ENCODE data around the gene MPEG1.
A peak's percentile ranks its signal among the peaks of the same experiment; 100 is the strongest.

MPEG1 gene

GRCh38 chr11:59186130-59186594 is 26.6 kb downstream of the MPEG1 start:
- peak; percentile 17 for DNase-seq

DNA sequence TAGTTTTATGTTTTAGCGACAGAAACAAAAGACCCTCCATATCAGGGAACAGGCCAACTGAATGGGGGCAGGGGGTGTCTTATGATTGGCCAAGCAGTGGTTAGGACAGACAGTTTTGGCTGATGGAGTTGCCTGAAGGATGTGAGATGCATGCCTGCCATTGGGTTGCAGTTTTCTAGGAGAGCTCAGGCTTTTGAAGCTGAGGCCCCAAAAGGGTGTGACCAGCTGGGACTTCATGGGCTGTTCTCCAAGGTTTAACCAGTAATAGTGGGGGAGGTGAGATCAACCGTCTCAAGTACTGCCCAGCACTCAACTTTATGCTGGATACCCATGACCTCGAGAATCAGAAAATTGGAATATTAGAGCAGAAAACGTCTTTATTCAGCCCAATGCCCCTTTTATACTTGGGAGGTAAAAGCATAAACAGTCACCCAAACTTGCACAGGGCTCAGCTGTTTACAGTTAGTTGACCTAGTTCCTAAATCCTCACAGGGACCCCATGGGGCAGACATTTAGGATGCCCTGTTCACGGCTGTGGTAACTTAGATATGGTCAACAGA is 27.3 kb downstream of the MPEG1 start:
- no peak for DNase-seq

DNA sequence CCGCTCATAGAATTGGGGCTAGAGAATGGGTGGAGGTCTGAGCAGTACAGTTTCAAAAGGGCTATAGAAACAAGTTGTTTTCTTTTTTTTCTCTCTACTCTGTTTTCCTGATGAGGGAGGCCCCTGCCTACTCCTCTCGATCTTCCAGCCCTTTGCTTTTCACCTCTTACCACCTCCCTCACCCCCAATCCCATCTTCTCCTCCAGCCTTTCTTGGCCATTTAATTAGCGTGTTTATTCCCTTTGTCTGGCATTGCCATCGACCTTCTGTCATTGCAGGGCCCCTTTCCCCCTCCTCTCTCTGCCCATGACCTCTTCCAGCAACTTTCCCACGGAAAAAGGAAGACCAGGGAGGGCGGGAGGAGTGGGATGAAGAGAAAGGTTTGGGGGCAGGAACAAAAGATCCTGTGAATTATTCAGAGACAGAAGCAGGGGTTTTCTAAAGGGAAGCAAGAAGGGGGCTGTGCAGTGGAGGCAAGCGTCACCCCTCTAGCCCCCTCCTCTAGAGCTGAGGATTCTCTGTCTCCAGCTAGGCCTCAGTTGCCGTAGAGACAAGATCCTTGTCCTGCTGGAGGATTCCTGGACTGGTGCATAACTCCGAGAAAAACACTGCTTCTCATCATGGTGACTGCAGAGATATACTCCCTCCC is 27.9 kb downstream of the MPEG1 start:
- DNase-seq: no peak

- DNase-seq: no peak
Measured at GRCh38 chr11:59183771-59184170, 29.0 kb downstream of the MPEG1 start.

DNA sequence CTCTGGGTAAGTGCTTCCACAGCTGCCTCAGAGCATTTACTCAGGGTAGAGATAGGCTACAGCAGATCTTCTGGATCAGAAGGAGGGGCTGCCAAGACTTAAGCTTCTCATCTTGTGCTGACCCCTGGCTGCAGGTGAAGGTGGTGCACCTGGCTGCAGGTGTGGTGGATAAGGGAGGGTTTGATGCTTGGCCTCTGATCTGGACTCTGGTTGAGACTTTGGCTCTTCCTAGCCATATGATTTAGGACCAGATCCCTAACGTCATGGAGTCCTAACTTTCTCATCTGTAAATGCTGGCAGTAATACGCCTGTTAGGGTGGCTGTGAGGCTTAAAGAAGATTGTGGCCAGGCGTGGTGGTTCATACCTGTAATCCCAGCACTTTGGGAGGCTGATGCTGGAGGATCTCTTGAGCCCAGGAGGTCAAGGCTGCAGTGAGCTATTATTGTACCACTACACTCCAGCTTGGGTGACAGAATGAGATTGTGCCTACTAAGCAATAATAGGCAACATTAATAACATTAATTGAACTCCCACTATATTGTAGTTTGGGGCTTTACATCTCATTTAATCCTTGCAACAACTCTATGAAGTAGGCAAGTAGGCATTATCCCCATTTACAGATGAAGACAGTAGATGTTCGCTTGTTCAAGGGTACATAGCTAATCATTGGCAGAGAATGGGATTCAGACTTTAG is 30.1 kb downstream of the MPEG1 start:
- peak; percentile 8 for DNase-seq

DNA sequence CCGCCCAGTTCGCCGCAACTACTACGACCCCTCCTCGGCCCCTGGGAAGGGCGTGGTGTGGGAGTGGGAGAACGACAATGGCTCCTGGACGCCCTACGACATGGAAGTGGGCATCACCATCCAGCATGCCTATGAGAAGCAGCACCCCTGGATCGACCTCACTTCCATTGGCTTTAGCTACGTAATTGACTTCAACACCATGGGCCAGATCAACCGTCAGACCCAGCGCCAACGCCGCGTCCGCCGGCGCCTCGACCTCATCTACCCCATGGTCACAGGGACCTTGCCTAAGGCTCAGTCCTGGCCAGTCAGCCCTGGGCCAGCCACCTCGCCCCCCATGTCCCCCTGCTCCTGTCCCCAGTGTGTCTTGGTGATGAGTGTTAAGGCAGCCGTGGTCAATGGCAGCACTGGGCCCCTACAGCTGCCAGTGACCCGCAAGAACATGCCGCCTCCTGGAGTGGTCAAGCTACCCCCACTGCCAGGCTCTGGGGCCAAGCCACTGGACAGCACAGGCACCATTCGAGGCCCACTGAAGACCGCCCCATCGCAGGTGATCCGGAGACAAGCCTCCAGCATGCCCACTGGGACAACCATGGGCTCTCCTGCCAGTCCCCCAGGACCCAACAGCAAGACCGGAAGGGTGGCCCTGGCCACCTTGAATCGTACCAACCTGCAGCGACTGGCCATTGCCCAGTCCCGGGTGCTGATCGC is 30.8 kb downstream of the MPEG1 start:
- no peak for DNase-seq

- DNase-seq: no peak
Measured at GRCh38 chr11:59180907-59181306, 31.8 kb downstream of the MPEG1 start.

- DNase-seq: no peak
Measured at GRCh38 chr11:59180168-59180776, 32.5 kb downstream of the MPEG1 start.

GRCh38 chr11:59179121-59179520 is 33.6 kb downstream of the MPEG1 start:
- no peak for DNase-seq

DNA sequence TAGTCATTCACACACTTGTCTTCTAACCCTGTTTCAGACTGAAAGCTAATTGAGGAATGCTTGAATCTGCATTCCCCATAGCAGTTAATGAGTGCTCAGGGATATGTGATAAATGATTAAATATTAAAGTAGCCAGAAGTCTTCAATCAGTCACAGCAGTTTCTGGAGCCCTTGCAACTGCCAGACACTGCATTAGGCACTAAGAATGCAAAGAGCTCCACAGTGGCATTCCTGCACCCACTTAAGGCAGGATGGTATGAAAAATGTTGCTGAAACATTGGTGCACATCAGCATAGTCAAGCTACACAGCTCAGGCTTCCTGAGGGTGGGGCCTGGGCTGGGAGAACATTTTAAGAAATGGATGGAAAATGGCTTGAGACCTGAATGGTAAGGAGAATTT is 34.3 kb downstream of the MPEG1 start:
- no peak for DNase-seq

GRCh38 chr11:59176330-59176729 is 36.4 kb downstream of the MPEG1 start:
- DNase-seq: no peak

GRCh38 chr11:59175091-59175501 is 37.6 kb downstream of the MPEG1 start:
- no peak for DNase-seq

DNA sequence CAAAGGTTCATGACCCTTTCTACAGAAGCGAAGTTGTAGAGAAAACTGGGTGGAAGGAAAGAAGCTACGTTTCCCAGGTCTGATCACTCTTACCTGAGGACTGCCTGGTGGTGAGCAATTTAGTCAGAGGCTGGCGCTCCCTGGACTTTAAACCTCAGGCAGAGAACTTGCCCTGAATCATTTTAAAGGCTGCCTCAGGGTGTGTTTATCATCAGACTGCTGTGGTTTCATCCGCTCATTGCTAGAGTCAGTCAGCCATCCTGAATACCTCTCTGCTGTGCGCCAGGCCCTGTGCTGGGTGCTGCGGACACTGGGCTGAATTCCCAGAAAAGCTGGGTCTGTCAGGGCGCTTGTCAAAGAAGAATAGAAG is 38.1 kb downstream of the MPEG1 start:
- no peak for DNase-seq

- no peak for DNase-seq
Measured at GRCh38 chr11:59173964-59174663, 38.6 kb downstream of the MPEG1 start.

DNA sequence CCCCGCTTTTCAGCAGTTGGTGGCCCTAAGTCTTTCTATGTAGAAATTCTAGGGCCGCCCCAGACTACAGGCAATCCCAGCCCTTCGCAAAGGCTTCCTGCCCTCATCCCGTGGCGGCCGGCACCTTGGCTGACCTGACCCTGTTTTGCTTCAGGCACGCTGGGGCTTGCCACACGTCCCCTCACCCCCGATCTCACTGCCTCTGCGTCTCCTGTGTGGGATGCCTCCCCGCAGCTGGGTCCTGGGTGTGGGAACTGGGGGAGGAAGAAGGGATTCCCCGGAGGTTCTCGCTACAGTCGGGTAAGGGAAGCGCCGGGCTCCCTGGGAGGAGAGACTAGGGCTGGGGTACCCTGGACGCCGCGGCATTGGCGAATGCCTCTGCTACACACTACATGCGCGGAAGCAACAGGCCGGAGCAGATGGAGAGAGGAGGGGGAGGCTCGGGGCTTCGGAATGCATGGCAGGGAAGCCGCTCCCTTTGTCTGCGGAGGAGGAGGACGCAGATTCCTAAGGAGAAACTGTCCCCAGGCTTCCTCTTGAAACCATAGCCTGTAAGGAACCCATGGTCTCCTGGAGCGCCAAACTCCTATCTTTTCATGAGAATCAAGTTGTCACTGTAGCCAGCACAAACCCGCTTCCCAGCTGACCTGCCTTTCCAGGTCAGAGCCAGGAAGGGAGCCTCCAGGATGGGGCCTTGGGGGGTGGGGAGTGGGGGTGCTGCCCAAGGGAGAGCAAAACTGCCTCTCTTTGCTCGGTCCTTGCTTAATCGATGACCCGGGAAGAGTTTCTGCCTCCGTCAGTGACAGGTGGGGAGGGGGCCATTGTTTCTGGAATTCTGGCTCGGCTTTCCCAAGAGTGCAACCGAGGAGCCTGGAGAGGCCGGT is 39.4 kb downstream of the MPEG1 start:
- DNase-seq: peak; percentile 53

GRCh38 chr11:59172345-59173079 is 40.2 kb downstream of the MPEG1 start:
- DNase-seq: peak; percentile 46

DNA sequence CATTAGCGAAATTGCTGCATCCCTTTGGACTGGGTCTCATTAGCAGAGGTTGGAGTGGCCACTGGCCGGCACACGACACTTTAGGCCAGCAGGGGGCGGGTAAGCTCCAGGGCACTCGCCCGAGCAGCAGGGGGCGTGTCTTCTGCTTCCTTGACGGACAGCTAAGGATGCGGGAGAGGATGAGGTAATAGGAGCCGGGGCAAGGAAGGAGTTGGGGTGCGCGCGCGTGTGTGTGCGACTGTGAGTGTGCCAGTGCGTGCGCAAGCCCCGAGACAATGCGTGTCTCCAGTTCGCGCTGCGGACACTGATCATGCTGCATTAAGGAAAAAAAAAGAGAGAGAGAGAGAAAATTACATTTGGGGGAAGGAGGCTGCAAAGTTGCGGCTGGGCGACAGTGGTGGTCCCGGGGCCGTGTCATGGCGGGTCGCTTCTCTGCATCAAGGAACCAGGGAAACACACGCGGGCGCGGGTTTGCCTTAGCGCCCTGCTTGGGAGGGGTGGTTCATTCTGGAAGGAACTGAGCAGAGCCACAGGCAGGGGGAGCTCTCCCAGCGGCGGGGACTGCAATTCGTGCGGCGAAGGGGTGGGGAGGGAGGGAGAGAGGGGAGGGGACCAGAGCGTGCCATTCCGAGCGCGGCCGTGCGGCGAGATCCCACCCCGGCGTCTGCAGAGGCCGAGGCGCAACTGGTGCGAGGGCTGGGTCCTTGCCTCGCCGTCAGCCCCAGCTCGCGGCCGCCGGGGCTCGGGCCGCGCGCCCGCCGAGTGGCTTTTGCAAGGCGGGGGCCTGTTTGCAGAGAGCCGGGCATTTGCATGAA is 41.0 kb downstream of the MPEG1 start, which contains the start of gene DTX4:
DTX4 (plus strand) TSS at position 625 of the 815 bp plus-strand sequence. CDS start 464 bp downstream, outside the sequence.
- peak; percentile 95 for DNase-seq

DNA sequence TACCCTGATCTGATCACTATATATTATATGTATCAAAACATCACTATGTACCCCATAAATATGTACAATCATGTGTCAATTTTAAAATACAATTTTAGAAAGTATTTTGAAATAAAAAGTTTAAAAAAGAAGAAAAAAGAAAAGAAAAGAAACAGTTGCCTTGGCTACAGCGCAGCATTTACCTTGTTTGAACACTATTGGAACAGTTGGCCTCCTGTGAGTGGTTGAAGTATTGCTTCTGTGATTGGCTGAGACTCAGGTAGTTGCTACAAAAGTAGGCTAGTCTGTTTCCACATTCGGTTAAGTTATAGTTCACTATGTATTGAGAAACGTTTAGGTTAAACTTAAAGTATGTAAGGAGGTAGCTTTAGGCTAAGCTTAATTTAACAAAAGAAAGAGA is 48.7 kb downstream of the MPEG1 start:
- no peak for DNase-seq

Data from NCI-H69 (cell line).